OCI-M2 (cell line): ENCODE data around the gene TUBGCP6.

ENCODE experiments used
- DNase-seq: peaks from one replicate; lab custom pipeline; 2025; ENCODE audit not compliant: unreplicated experiment; lab: John Stamatoyannopoulos, UW

TUBGCP6 gene

GRCh38 chr22:50264104-50264745, 19.4 kb upstream of the TUBGCP6 start:
- no peak for DNase-seq

GRCh38 chr22:50262973-50263617, 18.3 kb upstream of the TUBGCP6 start:
- DNase-seq, result no peak

- DNase-seq, result no peak
These were observed 17.7 kb upstream of the TUBGCP6 start for GRCh38 chr22:50262460-50262911.

GRCh38 chr22:50261615-50262459, 17.0 kb upstream of the TUBGCP6 start, which contains the start of gene MAPK12:
MAPK12 (minus strand) TSS chr22:50261683; CDS start chr22:50261509, 174 bp downstream.
- DNase-seq, result no peak

- no peak for DNase-seq
These were observed 16.2 kb upstream of the TUBGCP6 start for GRCh38 chr22:50260801-50261614.

GRCh38 chr22:50260434-50260800, 15.6 kb upstream of the TUBGCP6 start:
- DNase-seq, result no peak

GRCh38 chr22:50259302-50259701, 14.5 kb upstream of the TUBGCP6 start:
- DNase-seq, result no peak

- no peak for DNase-seq
These were observed 13.8 kb upstream of the TUBGCP6 start for GRCh38 chr22:50258361-50259292.

- DNase-seq, result no peak
These were observed 12.9 kb upstream of the TUBGCP6 start for GRCh38 chr22:50257451-50258360.

- DNase-seq, result no peak
These were observed 12.2 kb upstream of the TUBGCP6 start for GRCh38 chr22:50257041-50257440.

- no peak for DNase-seq
These were observed 11.5 kb upstream of the TUBGCP6 start for GRCh38 chr22:50256258-50256862.

GRCh38 chr22:50255607-50256006, 10.8 kb upstream of the TUBGCP6 start:
- DNase-seq, result no peak

- DNase-seq, result no peak
These were observed 10.3 kb upstream of the TUBGCP6 start for GRCh38 chr22:50255099-50255498.

GRCh38 chr22:50253941-50254340, 9.1 kb upstream of the TUBGCP6 start:
- no peak for DNase-seq

GRCh38 chr22:50253046-50253915, 8.5 kb upstream of the TUBGCP6 start:
- no peak for DNase-seq

- DNase-seq, result no peak
These were observed 7.5 kb upstream of the TUBGCP6 start for GRCh38 chr22:50252082-50253045.
